ENCODE measurements around the gene ATP7B. TPM values are rescaled to one million over a fixed set of nuclear protein-coding genes. Genes with fewer than 3 reads are reported as not detected.

Gene ATP7B
- total RNA-seq, 1 donor: 5.6 TPM

DNA sequence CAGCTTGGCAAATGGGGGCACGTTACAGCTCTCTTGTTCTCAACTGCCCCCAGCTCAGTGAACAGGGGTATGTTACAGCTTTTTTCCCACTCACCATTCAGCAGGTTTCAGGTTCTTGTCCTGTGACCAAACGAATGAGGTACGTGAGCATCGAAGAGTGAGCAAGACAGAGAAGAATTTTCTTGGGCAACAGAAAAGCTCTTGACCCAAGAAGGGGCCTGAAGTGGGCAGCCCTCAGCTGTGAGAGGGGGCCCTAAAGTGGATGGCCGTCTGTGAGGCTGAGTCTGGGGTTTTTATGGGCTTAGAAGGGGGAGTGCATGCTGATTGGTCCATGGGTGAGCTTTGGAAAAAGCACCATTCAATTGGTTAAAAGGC lies 128.0 kb downstream of the ATP7B start:
- TF ChIP-seq, protein P1, sequence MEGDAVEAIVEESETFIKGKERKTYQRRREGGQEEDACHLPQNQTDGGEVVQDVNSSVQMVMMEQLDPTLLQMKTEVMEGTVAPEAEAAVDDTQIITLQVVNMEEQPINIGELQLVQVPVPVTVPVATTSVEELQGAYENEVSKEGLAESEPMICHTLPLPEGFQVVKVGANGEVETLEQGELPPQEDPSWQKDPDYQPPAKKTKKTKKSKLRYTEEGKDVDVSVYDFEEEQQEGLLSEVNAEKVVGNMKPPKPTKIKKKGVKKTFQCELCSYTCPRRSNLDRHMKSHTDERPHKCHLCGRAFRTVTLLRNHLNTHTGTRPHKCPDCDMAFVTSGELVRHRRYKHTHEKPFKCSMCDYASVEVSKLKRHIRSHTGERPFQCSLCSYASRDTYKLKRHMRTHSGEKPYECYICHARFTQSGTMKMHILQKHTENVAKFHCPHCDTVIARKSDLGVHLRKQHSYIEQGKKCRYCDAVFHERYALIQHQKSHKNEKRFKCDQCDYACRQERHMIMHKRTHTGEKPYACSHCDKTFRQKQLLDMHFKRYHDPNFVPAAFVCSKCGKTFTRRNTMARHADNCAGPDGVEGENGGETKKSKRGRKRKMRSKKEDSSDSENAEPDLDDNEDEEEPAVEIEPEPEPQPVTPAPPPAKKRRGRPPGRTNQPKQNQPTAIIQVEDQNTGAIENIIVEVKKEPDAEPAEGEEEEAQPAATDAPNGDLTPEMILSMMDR (IDR thresholded peaks at IDR 0.05; ENCODE audit: insufficient read depth, low read depth, low read length): no peak
- H3K4me3 ChIP-seq (ENCODE audit: low read depth, low read length): no peak overlapping the region
- DNase-seq (ENCODE audit: low read depth): no peak

Other genes with a start within 250 kb of the ATP7B start
- gene DHRS12, start 207.3 kb downstream of the ATP7B start, total RNA-seq: 4.3 and 4.5 TPM in 2 replicates
- gene TMEM272, start 166.3 kb downstream of the ATP7B start, total RNA-seq: not detected in 2 replicates
- gene CCDC70, start 149.5 kb downstream of the ATP7B start, total RNA-seq: not detected in 2 replicates
- gene ALG11, start 948 bp upstream of the ATP7B start, total RNA-seq: 20.0 and 26.3 TPM in 2 replicates
- gene UTP14C, start 13.2 kb upstream of the ATP7B start, total RNA-seq: 12.6 and 22.0 TPM in 2 replicates
- under 0.01 TPM in 2 replicates for gene NEK5, start 117.6 kb upstream of the ATP7B start, total RNA-seq
- gene NEK3, start 148.1 kb upstream of the ATP7B start, total RNA-seq: 9.1 and 10.3 TPM in 2 replicates